Measurements from ENCODE around the gene CLDN17. TPM values are rescaled to one million over a fixed set of nuclear protein-coding genes. Genes with fewer than 3 reads are reported as not detected.

The CLDN17 gene
- total RNA-seq, 1 donor from 2014 or later = not detected

DNA sequence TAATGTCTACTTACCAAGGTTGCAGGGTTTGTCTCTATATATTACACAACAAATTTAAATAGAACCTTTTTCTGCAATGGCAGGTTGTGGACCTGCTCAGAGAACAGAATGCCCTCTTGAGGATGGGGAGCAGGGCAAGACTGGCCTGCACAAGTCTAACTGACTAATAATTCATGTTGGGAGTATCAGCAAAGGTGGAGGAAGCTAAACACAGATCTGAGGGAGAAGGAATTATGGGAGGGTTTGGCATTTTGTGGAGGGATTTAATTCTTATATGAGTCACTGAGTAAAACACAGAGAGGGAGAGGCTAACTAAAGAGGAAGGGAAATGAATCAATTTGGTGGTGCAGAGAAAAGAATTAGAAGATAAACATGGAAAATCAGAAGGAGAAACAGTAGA is 40.0 kb downstream of the CLDN17 start:
- no peak for DNase-seq (ENCODE audit: low spot score)

DNA sequence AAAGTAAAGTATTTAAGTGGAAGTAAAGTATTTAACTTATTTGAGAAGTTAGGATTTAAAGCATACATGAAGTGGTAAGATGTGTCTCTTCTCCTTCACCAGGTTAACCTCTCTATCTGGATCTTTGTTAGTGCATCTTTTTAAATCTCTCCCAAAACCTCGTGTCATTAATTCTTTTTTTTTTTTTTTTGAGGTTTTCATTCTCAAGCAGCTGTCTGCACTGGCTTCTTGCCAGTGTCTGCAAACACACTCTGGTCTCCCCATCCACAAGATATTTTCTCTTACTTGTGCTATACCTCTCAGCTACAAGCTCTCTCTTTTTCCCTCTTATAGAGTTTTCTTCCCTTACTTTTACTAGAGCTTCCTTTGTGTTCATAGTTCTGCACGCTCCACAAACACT is 49.0 kb downstream of the CLDN17 start:
- no peak for DNase-seq (ENCODE audit: low spot score)

DNA sequence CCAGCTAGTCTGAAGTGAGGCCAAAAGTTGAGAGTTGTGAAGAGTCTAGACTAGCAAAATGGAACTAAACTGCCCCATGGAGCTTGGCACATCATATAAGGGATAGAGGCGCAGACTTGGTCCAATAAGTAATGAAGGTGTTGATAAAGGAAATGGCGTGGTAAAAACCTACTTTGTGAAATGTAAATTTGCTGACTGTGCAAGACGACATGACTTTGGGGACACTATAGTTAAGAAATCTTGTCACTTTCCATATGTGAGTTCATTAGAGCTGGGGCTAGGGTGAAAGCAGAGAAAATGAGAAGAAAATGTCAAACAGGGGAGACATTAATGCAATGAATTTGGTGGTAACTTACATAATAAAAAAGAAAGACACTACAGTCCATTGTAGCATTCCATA is 50.1 kb downstream of the CLDN17 start:
- DNase-seq (ENCODE audit: low spot score) = no peak

Other genes starting within 250 kb of the CLDN17 start
- gene GRIK1, start 226.8 kb downstream of the CLDN17 start, total RNA-seq = not detected
- 0.09 TPM for gene CLDN8, start 49.3 kb upstream of the CLDN17 start, total RNA-seq
- gene KRTAP24-1, start 116.1 kb upstream of the CLDN17 start, total RNA-seq = not detected
- gene KRTAP25-1, start 122.7 kb upstream of the CLDN17 start, total RNA-seq = not detected
- gene KRTAP26-1, start 153.5 kb upstream of the CLDN17 start, total RNA-seq = not detected
- not detected for gene KRTAP27-1, start 170.9 kb upstream of the CLDN17 start, total RNA-seq
- not detected for gene KRTAP23-1, start 181.8 kb upstream of the CLDN17 start, total RNA-seq
- gene KRTAP13-2, start 205.5 kb upstream of the CLDN17 start, total RNA-seq = not detected
- gene KRTAP13-1, start 229.2 kb upstream of the CLDN17 start, total RNA-seq = not detected

Measured in mucosa of gallbladder (tissue), 1 donor.